Ascending aorta (tissue), 2 donors: ENCODE data around the gene KRTAP10-6. TPM values are rescaled to one million over a fixed set of nuclear protein-coding genes. Genes with fewer than 3 reads are reported as not detected.
"Not testable (repeated sequence)": the region's sequence is repeated elsewhere in the genome, so short reads cannot be mapped to it uniquely, and the experiment has no call there.

ENCODE experiments used
- DNase-seq, 2 donors: peaks; one replicate each; pipeline ENCODE4 v3.0.0-alpha.2; 2019; ENCODE audit warnings: low spot score in 2 of 2
- H3K27ac ChIP-seq, 2 donors: fragments of 200-600 bp; sonication (generic); one replicate each; pipeline ENCODE4 v1.5.1; 2016 to 2017; ENCODE audit warnings: mild to moderate bottlenecking in 1 of 2
- H3K27me3 ChIP-seq: fragments of 200-600 bp; sonication (generic); one replicate; pipeline ENCODE4 v1.5.1; 2017
- H3K36me3 ChIP-seq, 2 donors: fragments of 200-600 bp; sonication (generic); one replicate each; pipeline ENCODE4 v1.5.1; 2016
- H3K4me1 ChIP-seq, 2 donors: fragments of 200-600 bp; sonication (generic); one replicate each; pipeline ENCODE4 v1.5.1; 2016 to 2017; ENCODE audit warnings: mild to moderate bottlenecking in 1 of 2
- H3K4me3 ChIP-seq, 2 donors: fragments of 200-600 bp; sonication (generic); one replicate each; pipeline ENCODE4 v1.5.1; 2016 to 2017; ENCODE audit warnings: mild to moderate bottlenecking in 1 of 2
- H3K9me3 ChIP-seq, 2 donors: fragments of 200-600 bp; sonication (generic); one replicate each; pipeline ENCODE4 v1.5.1; 2016
- intact Hi-C: fragments of 100-400 bp; cut with DNase I; formaldehyde crosslinking; loops from one replicate; pipeline ENCODE4 v1.15.1; 2023
- total RNA-seq: library from RNA; depleted of rRNA; stranded (reverse); fragments of >200 nt; gene quantifications from one replicate; pipeline ENCODE4 v1.1.0, GENCODE V29; 2016
- TF ChIP-seq, protein P1 (sequence below), 3 experiments: fragments of 200-600 bp in 2 of 3; fragments of 450-650 bp in 1 of 3; sonication (generic) in 2 of 3; IDR thresholded peaks; one replicate each; pipeline ENCODE4 v1.5.1; 2016 to 2019; ENCODE audit warnings: antibody characterized with exemption in 3 of 3, mild to moderate bottlenecking in 1 of 3, moderate library complexity in 1 of 3

KRTAP10-6 gene
- total RNA-seq, 1 donor from 2014 or later, result not detected

- no peaks in the 10 kb centered on the region for H3K36me3 ChIP-seq
- TF ChIP-seq, protein P1, sequence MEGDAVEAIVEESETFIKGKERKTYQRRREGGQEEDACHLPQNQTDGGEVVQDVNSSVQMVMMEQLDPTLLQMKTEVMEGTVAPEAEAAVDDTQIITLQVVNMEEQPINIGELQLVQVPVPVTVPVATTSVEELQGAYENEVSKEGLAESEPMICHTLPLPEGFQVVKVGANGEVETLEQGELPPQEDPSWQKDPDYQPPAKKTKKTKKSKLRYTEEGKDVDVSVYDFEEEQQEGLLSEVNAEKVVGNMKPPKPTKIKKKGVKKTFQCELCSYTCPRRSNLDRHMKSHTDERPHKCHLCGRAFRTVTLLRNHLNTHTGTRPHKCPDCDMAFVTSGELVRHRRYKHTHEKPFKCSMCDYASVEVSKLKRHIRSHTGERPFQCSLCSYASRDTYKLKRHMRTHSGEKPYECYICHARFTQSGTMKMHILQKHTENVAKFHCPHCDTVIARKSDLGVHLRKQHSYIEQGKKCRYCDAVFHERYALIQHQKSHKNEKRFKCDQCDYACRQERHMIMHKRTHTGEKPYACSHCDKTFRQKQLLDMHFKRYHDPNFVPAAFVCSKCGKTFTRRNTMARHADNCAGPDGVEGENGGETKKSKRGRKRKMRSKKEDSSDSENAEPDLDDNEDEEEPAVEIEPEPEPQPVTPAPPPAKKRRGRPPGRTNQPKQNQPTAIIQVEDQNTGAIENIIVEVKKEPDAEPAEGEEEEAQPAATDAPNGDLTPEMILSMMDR (IDR thresholded peaks at IDR 0.05), result no peak
- H3K27ac ChIP-seq, result no peak overlapping the region
- H3K9me3 ChIP-seq, result peaks cover 4 to 11% of the 10 kb centered on the region in 2 donors
- no peak overlapping the region for H3K4me3 ChIP-seq
- H3K27me3 ChIP-seq, result no peaks in the 10 kb centered on the region
- H3K4me1 ChIP-seq, result no peaks in the 10 kb centered on the region
- no peak for DNase-seq
- intact Hi-C loops, result no loop called here
Observed at GRCh38 chr21:44576025-44576420, 16.3 kb downstream of the KRTAP10-6 start.

DNA sequence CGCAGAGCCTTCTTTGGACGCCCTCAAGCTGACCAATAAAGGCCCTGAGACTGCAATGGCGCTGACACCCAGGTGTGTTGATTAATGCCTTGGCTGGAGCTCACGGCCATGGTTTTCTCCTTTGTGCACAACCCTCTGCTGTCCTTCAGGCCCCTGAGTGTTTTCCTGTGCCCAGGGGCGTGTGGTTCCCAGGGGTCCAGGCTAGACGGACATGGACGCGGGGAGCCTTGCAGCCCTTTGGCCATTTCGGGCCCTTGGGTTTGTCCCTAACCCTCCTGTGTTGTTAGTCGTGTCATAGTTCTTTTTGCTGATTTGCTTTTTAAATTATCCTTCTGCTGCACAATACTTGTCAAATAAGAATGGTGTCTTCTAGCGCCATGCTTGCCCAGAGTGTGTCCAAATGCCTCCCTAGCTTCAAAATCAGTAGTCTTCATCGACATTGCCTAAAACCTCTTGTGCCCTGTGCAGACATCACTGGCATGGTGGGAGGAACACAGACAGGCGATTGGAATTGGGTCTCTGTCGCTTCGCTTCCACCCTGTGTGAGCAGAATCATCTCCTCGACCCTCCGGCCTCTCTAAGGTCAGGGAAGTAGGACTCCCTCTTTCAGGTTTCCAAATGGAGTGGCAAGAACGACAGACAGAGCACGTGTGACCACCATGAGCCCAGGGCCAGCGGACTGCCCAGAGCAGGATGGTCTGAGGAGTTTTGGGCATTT, 16.8 kb downstream of the KRTAP10-6 start:
- no peak overlapping the region for H3K4me3 ChIP-seq
- no peaks in the 10 kb centered on the region for H3K4me1 ChIP-seq
- no peak overlapping the region for H3K27ac ChIP-seq
- peaks cover 4 to 8% of the 10 kb centered on the region in 2 donors for H3K9me3 ChIP-seq
- no peak for DNase-seq
- intact Hi-C loops, result no loop called here
- H3K27me3 ChIP-seq, result no peaks in the 10 kb centered on the region
- TF ChIP-seq, protein P1 (IDR thresholded peaks at IDR 0.05), result no peak
- H3K36me3 ChIP-seq, result no peaks in the 10 kb centered on the region

GRCh38 chr21:44574457-44575306, 17.6 kb downstream of the KRTAP10-6 start:
- H3K27me3 ChIP-seq, result no peaks in the 10 kb centered on the region
- DNase-seq, result no peak
- no peaks in the 10 kb centered on the region for H3K4me1 ChIP-seq

GRCh38 chr21:44573630-44574456, 18.5 kb downstream of the KRTAP10-6 start, which contains the start of gene KRTAP10-4:
Gene KRTAP10-4, plus strand, starts transcription at chr21:44573729. Its CDS starts 30 bp downstream, at chr21:44573759.
- DNase-seq, H3K4me1 ChIP-seq, H3K27me3 ChIP-seq, intact Hi-C loops, H3K9me3 ChIP-seq, H3K27ac ChIP-seq, H3K36me3 ChIP-seq, H3K4me3 ChIP-seq: not testable (repeated sequence)

More at GRCh38 chr21:44574457-44575306, 17.6 kb downstream of the KRTAP10-6 start:
- H3K27ac ChIP-seq, result no peak overlapping the region
- H3K9me3 ChIP-seq, result peaks cover 4 to 8% of the 10 kb centered on the region in 2 donors
- TF ChIP-seq, protein P1 (IDR thresholded peaks at IDR 0.05), result no peak
- intact Hi-C loops, result no loop called here
- H3K36me3 ChIP-seq, result no peaks in the 10 kb centered on the region
- H3K4me3 ChIP-seq, result no peak overlapping the region

DNA sequence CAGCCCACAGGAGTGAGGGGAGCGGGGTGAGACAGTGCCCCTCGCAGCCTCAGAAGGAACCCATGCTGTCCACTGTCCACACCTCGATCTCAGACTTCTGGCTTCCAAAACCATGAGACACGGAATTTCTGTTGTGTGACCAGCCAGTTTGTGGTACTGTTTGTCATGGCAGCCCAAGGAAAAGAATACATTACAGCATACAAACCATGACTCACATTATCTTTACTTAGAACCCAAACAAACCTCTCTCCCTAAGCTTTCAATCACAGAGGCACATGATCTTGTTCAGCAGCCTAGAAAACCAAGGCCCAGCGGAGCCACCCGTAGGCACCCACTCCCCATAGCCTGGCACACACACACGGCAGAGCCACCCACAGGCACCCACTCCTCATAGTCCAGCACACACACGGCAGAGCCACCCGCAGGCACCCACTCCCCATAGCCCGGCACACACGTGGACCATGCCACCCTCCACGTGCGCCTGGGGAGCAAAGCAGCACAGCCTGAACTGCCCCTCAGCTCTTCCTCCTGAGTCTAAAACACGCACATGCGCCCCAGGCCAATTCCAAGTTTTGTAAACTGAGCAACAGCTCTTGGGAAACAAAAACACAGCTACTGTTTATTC, 19.2 kb downstream of the KRTAP10-6 start:
- no peak for DNase-seq
- intact Hi-C loops, result no loop called here
- Histone ChIP-seq H3K27ac (no peak overlapping the region), H3K4me3 (no peak overlapping the region), H3K4me1 (no peaks in the 10 kb centered on the region), H3K27me3 (no peaks in the 10 kb centered on the region), H3K9me3 (peaks cover 4 to 8% of the 10 kb centered on the region in 2 donors), H3K36me3 (no peaks in the 10 kb centered on the region)
- TF ChIP-seq, protein P1 (IDR thresholded peaks at IDR 0.05), result no peak
